HepG2 (cell line): Measurements from ENCODE around the gene HELZ2.

Experiments
- HBP1 ChIP-seq: IDR thresholded peaks from 2 replicates; pipeline ENCODE4 v1.6.1; 2016; ENCODE audit warnings: low read depth, control low read depth
- TF ChIP-seq, protein P1 (sequence below): sonication (generic); formaldehyde crosslinking; IDR thresholded peaks from 2 replicates; pipeline ENCODE4 v1.5.0; 2020; ENCODE audit warnings: mild to moderate bottlenecking, missing genetic modification reagents, moderate library complexity

DNA sequence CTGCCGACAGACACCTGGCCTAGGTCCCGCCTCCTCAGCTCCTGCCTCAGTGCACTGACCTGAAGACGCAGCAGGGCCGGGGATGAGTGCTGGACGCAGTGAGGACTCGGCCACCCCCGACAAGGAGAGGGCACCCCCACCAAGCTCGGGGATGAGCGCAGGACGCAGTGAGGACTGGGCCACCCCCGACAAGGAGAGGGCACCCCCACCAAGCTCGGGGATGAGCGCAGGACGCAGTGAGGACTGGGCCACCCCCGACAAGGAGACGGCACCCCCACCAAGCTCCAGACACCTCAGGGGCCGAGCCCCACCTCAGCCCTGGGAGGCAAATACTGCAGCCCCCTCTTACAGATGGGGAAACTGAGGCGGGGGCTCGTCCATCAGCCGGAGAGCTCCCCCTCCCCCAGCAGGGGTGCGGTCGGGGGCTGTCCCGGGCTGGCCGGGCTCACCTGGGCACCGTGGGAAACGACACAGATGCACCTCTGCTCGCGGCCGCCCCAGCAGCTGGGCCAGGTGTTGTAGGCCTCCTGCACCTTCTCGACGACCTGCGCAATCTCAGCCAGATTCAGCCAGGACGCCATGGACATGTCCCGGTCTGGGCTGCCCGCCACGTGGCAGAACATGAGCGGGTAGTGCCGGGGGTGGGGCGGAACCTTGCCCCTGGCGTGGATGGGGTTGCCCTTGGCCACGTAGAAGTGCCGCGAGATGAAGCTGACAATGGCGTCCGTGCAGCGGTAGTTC, 7.5 kb downstream of the HELZ2 start:
- no peak for TF ChIP-seq HBP1 (CRISPR knock-in tag)
- TF ChIP-seq, protein P1, sequence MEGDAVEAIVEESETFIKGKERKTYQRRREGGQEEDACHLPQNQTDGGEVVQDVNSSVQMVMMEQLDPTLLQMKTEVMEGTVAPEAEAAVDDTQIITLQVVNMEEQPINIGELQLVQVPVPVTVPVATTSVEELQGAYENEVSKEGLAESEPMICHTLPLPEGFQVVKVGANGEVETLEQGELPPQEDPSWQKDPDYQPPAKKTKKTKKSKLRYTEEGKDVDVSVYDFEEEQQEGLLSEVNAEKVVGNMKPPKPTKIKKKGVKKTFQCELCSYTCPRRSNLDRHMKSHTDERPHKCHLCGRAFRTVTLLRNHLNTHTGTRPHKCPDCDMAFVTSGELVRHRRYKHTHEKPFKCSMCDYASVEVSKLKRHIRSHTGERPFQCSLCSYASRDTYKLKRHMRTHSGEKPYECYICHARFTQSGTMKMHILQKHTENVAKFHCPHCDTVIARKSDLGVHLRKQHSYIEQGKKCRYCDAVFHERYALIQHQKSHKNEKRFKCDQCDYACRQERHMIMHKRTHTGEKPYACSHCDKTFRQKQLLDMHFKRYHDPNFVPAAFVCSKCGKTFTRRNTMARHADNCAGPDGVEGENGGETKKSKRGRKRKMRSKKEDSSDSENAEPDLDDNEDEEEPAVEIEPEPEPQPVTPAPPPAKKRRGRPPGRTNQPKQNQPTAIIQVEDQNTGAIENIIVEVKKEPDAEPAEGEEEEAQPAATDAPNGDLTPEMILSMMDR = no peak
